Upper lobe of right lung (tissue), 1 donor: ENCODE results near the gene SCP2. TPM values are rescaled to one million over a fixed set of nuclear protein-coding genes. Genes with fewer than 3 reads are reported as not detected.

Experiments used
- ATAC-seq: fragments of 200-7000 bp; cut with Tn5 transposase; one replicate; pipeline ENCODE4 v1.9.1; 2020; ENCODE audit warnings: mild to moderate bottlenecking, moderate library complexity
- DNase-seq: peaks from one replicate; pipeline ENCODE4 v3.0.0-alpha.2; 2020
- H3K27ac ChIP-seq: fragments of 200-600 bp; one replicate; pipeline ENCODE4 v1.8.0; 2022
- H3K27me3 ChIP-seq: fragments of 200-600 bp; one replicate; pipeline ENCODE4 v1.8.0; 2022; ENCODE audit warnings: mild to moderate bottlenecking
- H3K36me3 ChIP-seq: fragments of 200-600 bp; one replicate; pipeline ENCODE4 v1.8.0; 2022
- H3K4me1 ChIP-seq: fragments of 200-600 bp; one replicate; pipeline ENCODE4 v1.8.0; 2022
- H3K4me3 ChIP-seq: fragments of 200-600 bp; one replicate; pipeline ENCODE4 v1.8.0; 2022; ENCODE audit warnings: mild to moderate bottlenecking
- H3K9me3 ChIP-seq: fragments of 200-600 bp; one replicate; pipeline ENCODE4 v1.8.0; 2022
- intact Hi-C: fragments of 100-400 bp; cut with DNase I; formaldehyde crosslinking; loops from one replicate; pipeline ENCODE4 v1.11.0; 2022
- total RNA-seq: library from RNA; stranded (reverse); fragmentation: NEBNext Ultra II Directional; extraction: Animal tissue kit (Norgen Biotek cat#: 25700); gene quantifications from one replicate; pipeline ENCODE4 v1.2.1, GENCODE V29; 2021
- TF ChIP-seq, protein P1 (sequence below): fragments of 200-600 bp; IDR thresholded peaks from one replicate; pipeline ENCODE4 v1.8.0; 2022; ENCODE audit warnings: antibody characterized with exemption
- donor health status: DM: no; HTN: yes; CAD: no; lungs with severe emphysema.

The SCP2 gene
- total RNA-seq, 1 donor from 2014 or later: 140 TPM

DNA sequence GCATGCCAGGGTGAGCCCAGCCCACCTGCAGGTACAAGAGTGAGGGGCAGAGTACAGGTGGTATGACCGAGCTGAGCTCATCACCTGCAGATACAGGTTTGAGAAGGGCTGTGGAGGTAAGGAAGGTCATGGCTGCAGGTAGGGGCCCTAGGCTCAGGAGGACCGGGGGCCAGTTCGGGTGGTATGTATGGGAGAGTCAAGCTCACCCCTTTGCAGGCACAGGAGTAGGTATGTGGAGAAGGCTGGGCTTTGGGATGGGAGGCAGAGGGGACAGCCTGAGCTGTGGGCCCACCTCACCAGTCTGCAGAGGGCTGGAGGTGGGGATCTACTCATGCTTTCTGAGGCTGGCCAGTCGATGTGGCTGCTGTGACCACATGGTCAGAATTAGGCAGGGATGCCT, 152.2 kb downstream of the SCP2 start:
- Histone ChIP-seq H3K9me3 (no peaks in the 10 kb centered on the region), H3K27me3 (no peaks in the 10 kb centered on the region), H3K27ac (no peak overlapping the region), H3K36me3 (no peaks in the 10 kb centered on the region), H3K4me3 (no peak overlapping the region), H3K4me1 (no peaks in the 10 kb centered on the region)
- DNase-seq: peak; percentile 39
- TF ChIP-seq, protein P1, sequence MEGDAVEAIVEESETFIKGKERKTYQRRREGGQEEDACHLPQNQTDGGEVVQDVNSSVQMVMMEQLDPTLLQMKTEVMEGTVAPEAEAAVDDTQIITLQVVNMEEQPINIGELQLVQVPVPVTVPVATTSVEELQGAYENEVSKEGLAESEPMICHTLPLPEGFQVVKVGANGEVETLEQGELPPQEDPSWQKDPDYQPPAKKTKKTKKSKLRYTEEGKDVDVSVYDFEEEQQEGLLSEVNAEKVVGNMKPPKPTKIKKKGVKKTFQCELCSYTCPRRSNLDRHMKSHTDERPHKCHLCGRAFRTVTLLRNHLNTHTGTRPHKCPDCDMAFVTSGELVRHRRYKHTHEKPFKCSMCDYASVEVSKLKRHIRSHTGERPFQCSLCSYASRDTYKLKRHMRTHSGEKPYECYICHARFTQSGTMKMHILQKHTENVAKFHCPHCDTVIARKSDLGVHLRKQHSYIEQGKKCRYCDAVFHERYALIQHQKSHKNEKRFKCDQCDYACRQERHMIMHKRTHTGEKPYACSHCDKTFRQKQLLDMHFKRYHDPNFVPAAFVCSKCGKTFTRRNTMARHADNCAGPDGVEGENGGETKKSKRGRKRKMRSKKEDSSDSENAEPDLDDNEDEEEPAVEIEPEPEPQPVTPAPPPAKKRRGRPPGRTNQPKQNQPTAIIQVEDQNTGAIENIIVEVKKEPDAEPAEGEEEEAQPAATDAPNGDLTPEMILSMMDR: no peak
- intact Hi-C loops: no loop called here
- no peak for ATAC-seq

DNA sequence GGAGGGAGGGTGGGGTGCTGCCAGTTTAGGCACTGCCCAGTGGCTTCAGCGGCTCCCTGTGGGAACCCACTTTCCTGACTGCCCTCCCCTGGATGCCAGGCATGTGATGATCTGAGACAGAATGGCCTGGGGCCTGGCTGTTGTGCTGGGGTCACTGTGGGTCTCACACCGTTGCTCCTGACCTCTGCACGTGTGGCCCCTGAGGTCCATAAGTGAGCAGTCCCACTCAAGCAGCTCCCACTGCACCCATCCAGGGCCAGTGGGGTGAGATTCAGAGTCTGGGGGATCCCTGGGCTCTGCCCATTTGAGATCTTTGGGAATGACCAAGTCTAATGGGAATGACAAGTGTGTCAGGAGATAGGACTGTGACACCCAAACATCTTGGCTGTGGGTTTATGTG, 153.0 kb downstream of the SCP2 start:
- no peaks in the 10 kb centered on the region for H3K4me1 ChIP-seq
- H3K4me3 ChIP-seq: no peak overlapping the region
- DNase-seq (peak; percentile 35), ATAC-seq (no peak)
- no peaks in the 10 kb centered on the region for H3K27me3 ChIP-seq
- no peaks in the 10 kb centered on the region for H3K9me3 ChIP-seq
- intact Hi-C loops: no loop called here
- TF ChIP-seq, protein P1: no peak
- no peaks in the 10 kb centered on the region for H3K36me3 ChIP-seq
- H3K27ac ChIP-seq: no peak overlapping the region

DNA sequence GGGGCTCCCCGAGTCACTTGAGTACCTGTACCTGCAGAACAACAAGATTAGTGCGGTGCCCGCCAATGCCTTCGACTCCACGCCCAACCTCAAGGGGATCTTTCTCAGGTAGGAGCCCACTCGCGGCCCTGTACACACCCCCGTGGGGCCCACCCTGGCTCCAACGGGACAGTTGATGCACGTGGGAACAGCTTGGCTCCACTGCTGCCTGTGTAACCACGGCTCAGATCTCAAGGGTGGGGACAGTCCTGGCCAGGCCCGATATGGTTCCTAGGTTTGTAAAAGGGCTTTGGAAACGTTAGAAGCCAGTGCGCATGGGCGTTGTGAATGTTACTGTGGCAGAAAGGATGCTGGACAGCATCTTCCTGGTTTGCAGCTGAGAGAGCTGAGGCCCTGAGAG, 153.7 kb downstream of the SCP2 start:
- peak; percentile 54 for DNase-seq
- TF ChIP-seq, protein P1: no peak
- Histone ChIP-seq H3K36me3 (no peaks in the 10 kb centered on the region), H3K27ac (no peak overlapping the region), H3K27me3 (no peaks in the 10 kb centered on the region), H3K9me3 (no peaks in the 10 kb centered on the region), H3K4me3 (no peak overlapping the region), H3K4me1 (no peaks in the 10 kb centered on the region)
- intact Hi-C loops: no loop called here
- no peak for ATAC-seq

DNA sequence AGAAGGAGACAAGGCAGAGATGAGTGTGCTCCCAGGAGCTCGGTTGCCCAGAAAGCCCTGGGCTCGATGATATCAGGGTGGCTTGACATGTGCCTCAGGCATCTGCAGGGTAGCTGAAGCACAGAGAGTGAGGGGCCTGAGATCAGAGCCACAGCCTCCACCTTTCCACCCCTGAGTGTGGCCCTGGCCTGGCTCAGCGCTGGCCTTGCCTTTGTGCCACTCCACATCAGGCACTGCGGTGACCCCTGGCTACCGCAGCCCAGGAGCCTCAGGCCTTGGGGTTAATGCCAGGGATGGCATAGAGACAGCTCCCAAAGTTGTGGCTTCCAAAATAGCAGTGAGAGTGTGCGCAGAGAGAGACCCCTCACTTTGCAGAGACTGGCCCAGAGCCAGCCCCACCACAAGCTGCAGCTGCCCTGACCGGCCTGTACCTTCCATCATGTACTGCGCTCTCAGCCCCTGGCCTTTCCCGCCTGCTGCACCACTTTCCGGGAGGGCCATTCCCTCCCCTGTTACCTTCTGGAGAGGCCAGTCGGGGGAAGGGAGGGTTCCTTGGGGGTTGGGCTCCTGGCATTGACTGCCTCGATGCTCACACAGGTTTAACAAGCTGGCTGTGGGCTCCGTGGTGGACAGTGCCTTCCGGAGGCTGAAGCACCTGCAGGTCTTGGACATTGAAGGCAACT, 154.4 kb downstream of the SCP2 start:
- no peaks in the 10 kb centered on the region for H3K27me3 ChIP-seq
- no peak for ATAC-seq
- no peaks in the 10 kb centered on the region for H3K36me3 ChIP-seq
- H3K9me3 ChIP-seq: no peaks in the 10 kb centered on the region
- DNase-seq: no peak
- TF ChIP-seq, protein P1: no peak
- H3K4me3 ChIP-seq: no peak overlapping the region
- intact Hi-C loops: no loop called here
- H3K4me1 ChIP-seq: no peaks in the 10 kb centered on the region
- no peak overlapping the region for H3K27ac ChIP-seq

DNA sequence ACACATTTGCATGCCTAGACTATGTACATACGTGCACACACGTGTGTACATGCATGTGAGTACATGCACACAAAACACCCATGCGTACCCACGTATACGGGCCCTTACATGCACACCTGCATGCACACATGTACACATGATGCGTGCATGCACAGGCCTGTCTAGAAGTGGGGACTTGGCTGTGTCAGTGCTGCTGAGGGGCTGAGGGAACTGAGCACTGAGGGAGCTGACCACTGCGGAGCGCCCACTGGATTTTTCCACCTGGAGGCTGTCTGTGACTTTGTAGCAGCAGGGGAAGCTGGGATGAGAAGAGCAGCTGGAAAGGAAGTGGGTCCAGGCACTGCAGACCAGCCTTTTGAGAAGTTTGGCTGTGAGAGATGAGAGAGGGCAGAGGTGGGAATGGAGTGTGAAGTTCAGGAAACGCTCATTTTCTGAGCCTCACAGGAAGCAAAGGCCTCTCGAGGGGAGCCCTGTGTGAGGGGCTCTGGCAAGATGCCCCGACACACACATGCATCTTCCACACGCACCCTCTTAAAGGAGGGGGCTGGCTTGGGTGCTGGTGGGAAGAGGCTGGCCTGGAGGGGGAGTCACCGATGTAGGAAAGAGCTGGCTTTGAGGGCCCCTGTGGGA, 155.9 kb downstream of the SCP2 start:
- Histone ChIP-seq H3K27me3 (no peaks in the 10 kb centered on the region), H3K4me1 (no peaks in the 10 kb centered on the region), H3K4me3 (no peak overlapping the region), H3K9me3 (no peaks in the 10 kb centered on the region), H3K36me3 (no peaks in the 10 kb centered on the region), H3K27ac (no peak overlapping the region)
- DNase-seq: no peak
- intact Hi-C loops: no loop called here
- TF ChIP-seq, protein P1: no peak
- ATAC-seq: no peak
